RPMI8226 (cell line): Measurements from ENCODE around the gene ABCC6.

ENCODE experiments used
- DNase-seq: peaks from one replicate; pipeline ENCODE4 v3.0.0-alpha.2; 2015

The ABCC6 gene

DNA sequence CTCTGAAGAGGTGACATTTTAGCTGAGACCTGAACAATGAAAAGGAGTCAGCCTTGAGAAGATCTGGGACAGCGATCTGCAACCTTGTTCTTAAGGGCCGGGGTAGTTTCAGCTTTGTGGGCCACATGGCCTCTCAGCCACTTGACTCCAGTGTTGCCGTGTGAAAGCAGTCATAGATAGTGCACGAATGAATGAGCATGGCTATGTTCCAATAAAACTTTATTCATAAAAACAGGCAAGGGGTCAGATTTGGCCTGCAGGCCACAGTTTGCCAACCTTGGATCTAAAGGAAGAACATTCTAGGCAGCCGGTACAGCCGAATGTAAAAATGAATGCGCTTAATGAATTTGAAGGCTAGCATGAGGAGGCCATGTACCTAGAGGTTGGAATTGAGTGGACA is 83.5 kb downstream of the ABCC6 start:
- no peak for DNase-seq

DNA sequence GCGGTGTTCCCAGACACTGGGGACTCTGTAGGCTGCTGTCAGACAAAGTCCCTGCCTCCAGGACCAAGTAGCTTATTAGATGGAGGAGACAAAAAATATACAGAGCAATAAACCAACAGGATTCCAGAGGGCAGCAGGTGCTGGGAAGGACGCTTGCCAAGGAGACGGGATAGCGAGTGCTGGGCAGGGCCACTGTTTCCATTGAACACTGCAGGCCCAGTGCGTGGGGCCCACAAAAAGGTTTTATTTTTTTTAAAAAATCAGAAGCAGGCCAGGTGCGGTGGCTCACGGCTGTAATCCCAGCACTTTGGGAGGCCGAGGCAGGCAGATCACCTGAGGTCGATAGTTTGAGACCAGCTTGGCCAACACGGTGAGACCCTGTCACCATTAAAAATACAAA is 84.2 kb downstream of the ABCC6 start:
- no peak for DNase-seq

GRCh38 chr16:16138034-16138635 is 85.2 kb downstream of the ABCC6 start:
- DNase-seq: no peak

- no peak for DNase-seq
Measured at GRCh38 chr16:16137110-16137509, 86.2 kb downstream of the ABCC6 start.

DNA sequence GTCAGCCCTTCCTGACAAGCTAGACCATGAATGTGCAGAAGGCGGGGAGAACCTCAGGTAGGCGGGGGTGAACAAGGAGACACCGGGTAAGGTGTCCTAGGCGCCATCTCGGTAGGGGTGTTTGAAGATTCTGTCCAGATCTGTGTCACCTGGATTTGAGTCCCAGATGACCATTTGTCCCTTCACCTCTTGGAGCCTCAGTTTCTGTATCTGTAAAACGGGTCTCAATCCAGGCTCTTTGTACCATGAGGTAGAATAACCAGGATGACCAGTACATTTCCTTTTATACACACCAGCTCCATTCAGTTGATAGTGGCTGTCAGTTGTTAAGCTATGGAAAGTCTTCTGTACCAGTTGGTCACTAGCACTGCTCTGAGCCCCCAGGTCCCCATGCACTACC is 86.7 kb downstream of the ABCC6 start:
- DNase-seq: no peak

- no peak for DNase-seq
Measured at GRCh38 chr16:16133943-16134604, 89.2 kb downstream of the ABCC6 start.

DNA sequence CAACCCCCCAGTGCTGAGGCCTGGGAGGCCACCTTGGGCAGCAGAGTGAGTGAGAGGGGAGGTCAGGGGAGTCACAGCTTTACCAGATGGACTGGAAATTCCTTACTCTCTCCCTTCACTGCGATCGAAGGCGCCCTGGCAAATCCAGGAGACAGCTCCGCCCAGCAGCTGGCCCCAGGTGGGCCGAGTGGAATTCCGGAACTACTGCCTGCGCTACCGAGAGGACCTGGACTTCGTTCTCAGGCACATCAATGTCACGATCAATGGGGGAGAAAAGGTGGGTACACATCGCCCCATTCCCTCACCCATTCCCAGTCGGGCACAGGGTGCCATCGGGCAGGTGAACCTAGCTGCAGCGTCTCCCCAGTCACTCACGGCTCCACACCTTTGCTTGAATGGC is 91.6 kb downstream of the ABCC6 start:
- DNase-seq: no peak

GRCh38 chr16:16131204-16131603 is 92.1 kb downstream of the ABCC6 start:
- DNase-seq: no peak

DNA sequence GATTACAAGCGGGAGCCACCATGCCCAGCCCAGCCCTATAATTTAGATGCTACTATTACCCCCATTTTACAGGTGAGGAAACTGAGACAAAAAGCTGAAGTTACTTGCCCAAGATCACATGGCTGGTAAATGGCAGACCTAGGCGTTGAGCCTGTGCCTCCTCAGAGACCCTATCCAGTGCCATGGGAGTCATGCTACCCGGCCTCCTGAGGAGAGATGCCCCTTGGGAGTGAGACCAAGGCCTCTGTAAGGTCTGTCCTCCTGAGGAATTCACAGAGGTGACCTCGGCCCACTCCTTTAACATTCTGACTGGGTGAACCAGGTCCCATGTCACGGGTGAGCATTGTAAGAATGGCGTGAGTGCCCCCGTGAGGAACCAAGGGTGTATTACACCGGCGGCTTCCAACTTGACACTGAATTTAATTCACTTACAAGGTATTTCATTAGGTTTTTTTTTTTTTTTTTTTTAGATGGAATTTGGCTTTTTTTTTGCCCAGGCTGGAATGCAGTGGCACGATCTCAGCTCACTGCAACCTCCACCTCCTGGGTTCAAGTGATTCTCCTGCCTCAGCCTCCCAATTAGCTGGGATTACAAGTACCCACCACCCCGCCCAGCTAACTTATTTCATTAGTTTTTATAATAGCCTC is 95.7 kb downstream of the ABCC6 start:
- peak; percentile 77 for DNase-seq

DNA sequence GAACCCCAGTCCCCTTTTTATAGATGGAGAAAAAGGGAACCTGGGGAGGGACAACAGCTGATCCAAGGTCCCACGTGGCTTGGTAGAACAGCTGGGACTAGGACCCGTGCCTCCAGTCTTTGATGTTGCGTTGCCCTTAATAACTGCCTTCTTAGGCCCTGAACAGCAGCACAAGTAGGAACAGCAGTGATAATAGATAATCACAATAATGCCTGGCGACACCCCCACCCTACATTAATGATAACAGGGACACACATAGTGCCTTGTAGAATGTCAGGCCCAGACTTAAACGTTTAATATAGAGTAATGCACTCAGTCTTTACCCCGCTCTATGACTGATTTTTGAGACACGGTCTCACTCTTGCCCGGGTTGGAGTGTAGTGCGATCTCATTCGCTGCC is 96.4 kb downstream of the ABCC6 start:
- DNase-seq: no peak

DNA sequence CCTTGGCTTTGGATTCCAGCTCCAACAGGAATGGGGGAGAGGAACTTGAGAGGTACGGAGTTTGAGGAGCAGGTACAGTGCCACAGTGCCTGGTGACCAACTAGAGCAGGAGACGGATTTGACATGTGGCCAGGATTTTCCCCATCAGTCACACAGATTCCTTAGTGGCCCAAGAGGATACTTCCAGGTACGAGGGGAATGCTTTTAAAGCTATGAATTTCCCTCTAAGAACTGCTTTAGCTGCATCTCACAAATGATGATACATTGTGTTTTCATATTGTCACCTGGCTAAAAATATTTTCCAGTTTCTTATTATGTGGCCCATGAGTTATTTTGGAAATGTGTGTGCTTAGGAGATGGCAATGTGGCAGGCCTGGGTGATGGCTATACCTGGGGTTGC is 98.3 kb downstream of the ABCC6 start:
- DNase-seq: no peak

- no peak for DNase-seq
Measured at GRCh38 chr16:16124438-16124837, 98.9 kb downstream of the ABCC6 start.

- DNase-seq: no peak
Measured at GRCh38 chr16:16122264-16122663, 101.0 kb downstream of the ABCC6 start.

- DNase-seq: no peak
Measured at GRCh38 chr16:16121185-16121727, 102.0 kb downstream of the ABCC6 start.

GRCh38 chr16:16120382-16121184 is 102.7 kb downstream of the ABCC6 start:
- DNase-seq: no peak

DNA sequence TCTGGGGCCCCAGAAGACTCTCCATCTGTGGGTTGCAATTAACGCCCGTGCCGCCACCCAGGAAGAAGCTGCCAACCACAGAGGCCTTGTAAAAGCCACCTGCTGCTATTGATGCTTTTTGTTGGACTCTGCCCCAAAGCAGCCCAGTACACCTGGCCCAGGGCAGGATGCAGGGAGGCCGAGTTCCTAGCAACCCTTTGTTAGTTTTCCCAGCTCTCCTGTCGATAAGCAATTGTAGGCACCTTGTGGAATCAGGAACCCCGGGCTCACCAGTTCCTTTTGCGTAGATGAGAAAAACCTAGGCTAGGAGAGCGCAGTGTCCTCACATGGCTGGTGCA is 103.3 kb downstream of the ABCC6 start:
- DNase-seq: no peak

DNA sequence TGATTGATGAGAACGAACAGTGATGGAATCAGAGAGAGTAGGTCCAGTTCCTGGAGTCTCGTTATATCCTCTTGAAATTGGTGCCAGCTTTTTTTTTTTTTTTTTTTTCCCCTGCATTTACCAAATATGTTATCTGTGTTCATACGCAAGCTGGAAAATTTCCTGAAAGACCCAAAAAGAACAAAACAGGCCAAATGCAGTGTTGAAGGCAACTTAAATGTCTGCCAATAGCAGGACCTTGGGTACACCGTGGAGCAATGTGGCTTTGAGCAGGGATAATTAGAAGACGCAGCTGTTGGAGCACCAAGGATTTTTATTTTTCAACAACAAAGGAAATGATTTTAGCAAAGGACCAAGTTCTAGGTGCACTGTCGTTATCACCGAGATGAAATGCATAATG is 105.0 kb downstream of the ABCC6 start:
- no peak for DNase-seq

DNA sequence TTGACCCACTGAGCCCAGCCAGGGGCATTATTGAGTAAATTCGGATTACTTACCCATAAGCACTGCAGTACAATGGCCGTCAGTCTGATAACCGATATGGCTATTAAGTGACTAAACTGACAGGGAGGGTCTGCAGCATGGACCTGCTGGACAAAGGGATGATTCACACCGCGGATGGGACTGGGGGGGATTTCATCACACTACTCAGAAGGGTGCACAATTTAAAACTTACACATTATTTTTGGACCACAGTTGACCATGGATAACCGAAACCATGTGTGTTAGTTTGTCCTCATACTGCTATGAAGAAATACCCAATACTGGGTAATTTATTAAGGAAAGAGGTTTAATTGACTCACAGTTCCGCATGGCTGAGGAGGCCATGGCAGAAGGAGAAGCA is 106.5 kb downstream of the ABCC6 start:
- DNase-seq: no peak

- no peak for DNase-seq
Measured at GRCh38 chr16:16113076-16113475, 110.2 kb downstream of the ABCC6 start.

GRCh38 chr16:16112450-16113053 is 110.7 kb downstream of the ABCC6 start:
- DNase-seq: no peak

DNA sequence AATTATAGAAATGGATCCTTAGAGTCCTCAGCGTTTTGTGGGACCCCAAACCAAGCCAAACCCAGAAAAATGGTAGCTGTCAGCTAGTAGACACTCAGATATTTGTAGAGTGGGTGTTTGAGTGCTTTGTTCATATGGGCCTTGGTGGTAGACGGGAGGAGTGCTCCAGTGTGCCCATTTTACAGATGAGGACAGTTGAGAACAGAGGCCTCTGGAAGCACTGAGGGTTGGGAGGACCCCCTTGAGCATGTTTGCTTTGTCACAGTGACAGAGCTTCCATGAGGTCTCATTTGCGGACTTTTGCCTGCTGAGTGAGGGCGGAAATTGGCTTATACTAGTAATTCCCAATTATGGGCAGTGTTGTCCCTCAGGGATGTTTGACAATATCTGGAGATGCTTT is 111.7 kb downstream of the ABCC6 start:
- no peak for DNase-seq

DNA sequence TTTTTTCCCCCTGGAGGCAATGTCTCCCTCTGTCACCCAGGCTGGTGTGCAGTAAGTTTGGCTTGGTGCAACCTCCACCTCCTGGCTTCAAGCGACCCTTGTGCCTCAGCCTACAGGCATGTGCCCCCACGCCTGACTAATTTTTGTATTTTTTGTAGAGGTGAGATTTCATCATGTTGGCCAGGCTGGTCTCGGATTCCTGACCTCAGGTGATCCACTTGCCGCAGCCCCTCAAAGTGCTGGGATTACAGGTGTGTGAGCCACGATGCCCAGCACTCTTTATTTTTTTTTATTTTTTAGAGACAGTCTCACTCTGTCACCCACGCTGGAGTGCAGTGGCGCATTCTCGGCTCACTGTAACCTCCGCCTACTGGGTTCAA is 113.2 kb downstream of the ABCC6 start:
- DNase-seq: no peak

GRCh38 chr16:16109453-16110110 is 113.7 kb downstream of the ABCC6 start:
- DNase-seq: no peak
